Fibroblast of skin of back (primary cell): Measurements from ENCODE around the gene NGEF.

Experiments
- DNase-seq: peaks from one replicate; pipeline ENCODE4 v3.0.0-alpha.2; 2013

The NGEF gene

GRCh38 chr2:232880764-232881351, 132.2 kb downstream of the NGEF start:
- no peak for DNase-seq

GRCh38 chr2:232879618-232880494, 133.2 kb downstream of the NGEF start:
- DNase-seq, result no peak

- DNase-seq, result no peak
Observed at GRCh38 chr2:232878855-232879617, 134.0 kb downstream of the NGEF start.

GRCh38 chr2:232877940-232878511, 135.0 kb downstream of the NGEF start:
- DNase-seq, result no peak

GRCh38 chr2:232876978-232877441, 136.0 kb downstream of the NGEF start:
- no peak for DNase-seq

- DNase-seq, result no peak
Observed at GRCh38 chr2:232876161-232876977, 136.7 kb downstream of the NGEF start.

GRCh38 chr2:232875256-232876121, 137.6 kb downstream of the NGEF start:
- no peak for DNase-seq

- DNase-seq, result no peak
Observed at GRCh38 chr2:232874677-232875223, 138.3 kb downstream of the NGEF start.

- no peak for DNase-seq
Observed at GRCh38 chr2:232873909-232874641, 139.0 kb downstream of the NGEF start.

GRCh38 chr2:232873292-232873908, 139.7 kb downstream of the NGEF start:
- DNase-seq, result no peak

GRCh38 chr2:232872826-232873225, 140.2 kb downstream of the NGEF start:
- DNase-seq, result no peak

GRCh38 chr2:232871835-232872736, 141.0 kb downstream of the NGEF start:
- DNase-seq, result no peak

- no peak for DNase-seq
Observed at GRCh38 chr2:232871418-232871834, 141.6 kb downstream of the NGEF start.

- DNase-seq, result no peak
Observed at GRCh38 chr2:232870766-232871371, 142.2 kb downstream of the NGEF start.

GRCh38 chr2:232870018-232870765, 142.9 kb downstream of the NGEF start, which contains the start of gene SNORC:
SNORC (plus strand) TSS chr2:232870264; CDS start chr2:232870342, 78 bp downstream.
- DNase-seq, result no peak

GRCh38 chr2:232869138-232870017, 143.7 kb downstream of the NGEF start:
- no peak for DNase-seq
